AG10803 (cell line): ENCODE results near the gene ABCA2.

ENCODE experiments used
- DNase-seq: peaks from one replicate; pipeline ENCODE4 v3.0.0; 2010; ENCODE audit warnings: low read depth
- H3K4me3 ChIP-seq: 2 replicates; pipeline ENCODE4 v1.5.1; 2011; ENCODE audit warnings: mild to moderate bottlenecking, low read length, control low read depth
- CTCF ChIP-seq: conservative IDR thresholded peaks from 2 replicates; pipeline ENCODE4 v1.5.1; 2011; ENCODE audit warnings: mild to moderate bottlenecking, low read length, control low read depth, inconsistent platforms

The ABCA2 gene

GRCh38 chr9:136997371-136997770 is 30.7 kb downstream of the ABCA2 start:
- DNase-seq: no peak
- H3K4me3 ChIP-seq: no peak overlapping the region

GRCh38 chr9:136996361-136997292 is 31.4 kb downstream of the ABCA2 start, which contains the start of gene CLIC3:
TSS of gene CLIC3 (minus strand) at chr9:136996568. CDS start at chr9:136996543, 25 bp downstream.
- peak within 1 kb of the TSS; percentile 24 for H3K4me3 ChIP-seq
- peak; percentile 8 for DNase-seq
- TF ChIP-seq CTCF: no peak

More at GRCh38 chr9:136997371-136997770, 30.7 kb downstream of the ABCA2 start:
- TF ChIP-seq CTCF: no peak

GRCh38 chr9:136995772-136996311 is 32.2 kb downstream of the ABCA2 start:
- no peak for TF ChIP-seq CTCF
- peak; percentile 36 for DNase-seq
- peak overlapping the region; percentile 24; the same call in 1 of the 2 replicates for H3K4me3 ChIP-seq

DNA sequence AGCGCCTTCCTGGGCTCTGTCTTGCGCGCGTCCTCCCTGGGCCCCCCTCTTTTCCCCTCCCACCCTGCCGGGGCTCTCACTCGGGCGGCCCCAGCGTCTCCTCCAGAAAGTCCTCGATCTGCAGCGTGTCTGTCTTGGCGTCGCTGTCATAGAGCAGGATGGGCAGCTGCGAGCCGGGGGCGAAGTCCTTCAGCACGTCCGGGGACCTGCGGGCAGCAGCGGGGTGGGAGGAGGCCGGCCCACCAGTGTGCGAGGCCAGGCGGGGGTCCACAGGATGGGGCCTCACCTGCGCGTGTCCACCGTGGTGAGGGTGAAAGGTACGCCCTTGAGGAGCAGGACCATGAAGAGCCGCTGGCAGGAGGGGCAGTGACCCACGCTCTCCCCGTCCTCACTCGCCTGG is 32.7 kb downstream of the ABCA2 start:
- no peak for TF ChIP-seq CTCF
- no peak for DNase-seq
- H3K4me3 ChIP-seq: no peak overlapping the region

- no peak overlapping the region for H3K4me3 ChIP-seq
- TF ChIP-seq CTCF: no peak
- no peak for DNase-seq
These were observed 33.2 kb downstream of the ABCA2 start for GRCh38 chr9:136994888-136995230.

DNA sequence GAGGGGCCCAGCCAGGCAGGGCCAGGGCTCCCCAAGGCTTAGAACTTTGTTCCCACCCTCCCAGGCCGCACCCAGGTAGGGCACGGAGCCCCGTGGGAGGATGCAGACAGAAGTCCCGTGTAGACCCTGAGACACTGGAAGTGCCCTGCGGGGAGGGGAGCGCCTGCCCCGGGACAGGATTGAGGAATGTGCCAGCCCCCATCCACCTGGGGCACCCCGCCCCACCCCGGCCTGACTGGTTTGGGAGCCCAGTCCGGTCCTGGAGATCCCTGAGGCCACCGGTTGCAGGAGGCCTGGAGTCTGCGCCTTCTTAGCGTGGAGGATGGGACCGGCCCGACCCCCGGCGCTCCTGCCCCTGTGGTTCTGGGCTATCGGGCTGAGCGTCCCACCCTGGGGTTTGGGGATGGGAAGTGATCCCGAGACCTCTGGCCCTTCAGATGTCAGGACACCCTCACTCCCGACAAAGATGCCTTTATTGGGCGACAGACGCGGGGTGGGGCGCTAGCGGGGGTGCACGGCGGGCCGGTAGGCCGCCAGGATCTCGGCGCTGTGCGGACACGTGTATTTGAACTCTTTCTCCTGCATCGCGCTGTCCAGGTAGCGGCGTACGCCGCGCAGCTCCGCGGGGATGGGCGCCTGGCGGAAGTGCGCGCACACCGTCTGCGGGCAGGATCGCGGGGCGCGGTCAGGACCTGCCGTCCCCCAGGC is 33.7 kb downstream of the ABCA2 start:
- DNase-seq: no peak
- no peak for TF ChIP-seq CTCF
- no peak overlapping the region for H3K4me3 ChIP-seq
